Activated T-helper 1 cell treated with anti-CD3 and anti-CD28 coated beads, Interleukin-2, amount 50 U/mL, for 16 hours (primary cell): ENCODE results near the gene TWIST2.

Source experiments
- DNase-seq, 2 donors: peaks; one replicate each; pipeline ENCODE4 v3.0.0-alpha.2; 2020; ENCODE audit warnings: low read depth in 1 of 2, low spot score in 1 of 2

TWIST2 gene

DNA sequence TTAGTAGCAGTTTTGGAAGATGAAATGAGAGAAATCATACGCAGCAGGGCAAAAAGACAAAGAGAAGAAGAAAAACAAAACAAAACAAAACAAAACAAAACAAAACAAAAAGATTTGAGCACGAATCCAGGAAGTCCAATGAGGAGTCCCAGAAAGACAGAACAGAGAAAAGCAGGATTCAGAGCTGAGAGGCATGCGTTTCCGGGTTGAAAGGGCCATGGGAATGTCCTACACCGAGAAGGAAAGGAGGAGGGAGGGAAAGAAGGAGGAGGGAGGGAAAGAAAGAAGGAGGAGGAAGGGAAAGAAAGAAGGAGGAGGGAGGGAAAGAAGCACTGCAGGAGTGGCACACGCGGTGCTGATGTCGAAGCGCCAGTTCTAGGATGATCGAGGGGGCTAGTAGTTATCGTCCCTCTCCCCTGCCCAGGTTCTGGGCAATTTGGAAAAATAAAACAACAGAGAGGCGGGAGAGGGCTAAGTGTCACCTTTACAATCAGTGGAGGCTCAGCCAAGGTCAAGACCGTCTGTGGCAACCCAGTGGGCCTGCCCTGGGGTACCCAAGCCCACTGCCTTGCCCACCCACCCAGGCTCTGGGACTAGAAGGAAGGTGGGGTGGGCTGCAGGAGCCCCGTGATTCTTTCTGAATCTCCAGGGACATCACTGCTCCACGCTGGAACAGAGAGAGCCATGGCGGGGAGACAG, 68.4 kb downstream of the TWIST2 start:
- no peak for DNase-seq

DNA sequence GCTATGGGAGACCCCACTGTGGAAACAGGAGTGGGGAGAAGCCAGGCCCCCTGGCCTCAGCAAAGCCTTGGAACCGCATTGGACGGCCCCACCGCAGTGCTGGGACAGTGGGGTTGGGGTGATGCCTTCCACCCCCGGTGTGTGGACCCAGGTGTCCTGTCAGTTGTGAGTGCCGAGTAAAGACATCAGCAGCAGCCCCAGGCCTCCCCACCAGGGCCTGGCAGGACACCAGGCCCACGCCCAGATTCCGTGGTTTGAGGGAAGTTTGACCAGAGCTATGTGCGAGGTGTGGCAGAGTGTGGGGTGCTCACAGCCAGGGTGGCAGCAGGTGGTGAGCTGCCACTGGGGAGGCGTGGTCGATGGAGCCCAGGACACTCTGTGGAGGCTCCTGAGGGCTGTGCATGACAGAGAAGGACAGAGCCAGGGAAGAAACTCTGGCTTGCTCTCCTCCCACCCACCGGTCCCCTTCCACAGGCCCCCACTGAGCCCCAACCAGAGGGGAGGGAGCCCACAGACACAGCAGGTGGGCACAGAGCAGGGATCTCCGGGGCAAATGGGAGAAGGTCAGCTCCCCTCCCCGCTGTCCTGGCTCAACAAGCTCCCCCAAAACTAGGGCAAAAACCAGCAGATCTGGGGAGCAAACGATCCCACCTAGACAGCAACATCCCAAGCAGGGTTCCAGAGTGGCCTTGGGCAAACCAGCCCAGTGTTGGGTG, 69.1 kb downstream of the TWIST2 start:
- DNase-seq, result no peak

DNA sequence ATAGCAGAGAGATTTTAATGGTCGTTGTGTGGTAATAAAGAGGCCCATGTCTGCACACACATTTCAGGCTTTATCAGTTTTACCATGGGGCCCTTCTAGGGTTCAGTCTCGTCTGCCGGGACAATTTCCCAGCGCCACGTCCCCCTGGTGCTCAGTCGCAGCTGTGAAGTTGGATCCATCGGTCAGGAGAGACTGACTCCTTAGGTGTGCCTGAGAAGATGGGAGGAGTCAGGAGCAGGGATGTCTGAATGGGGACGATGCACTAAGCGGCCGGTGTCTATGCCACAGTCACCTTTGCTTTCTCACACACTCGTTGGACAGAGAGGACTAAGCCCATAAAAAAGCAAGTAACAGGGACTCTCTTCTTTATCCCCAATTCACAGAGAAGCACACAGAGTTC, 71.4 kb downstream of the TWIST2 start:
- no peak for DNase-seq

DNA sequence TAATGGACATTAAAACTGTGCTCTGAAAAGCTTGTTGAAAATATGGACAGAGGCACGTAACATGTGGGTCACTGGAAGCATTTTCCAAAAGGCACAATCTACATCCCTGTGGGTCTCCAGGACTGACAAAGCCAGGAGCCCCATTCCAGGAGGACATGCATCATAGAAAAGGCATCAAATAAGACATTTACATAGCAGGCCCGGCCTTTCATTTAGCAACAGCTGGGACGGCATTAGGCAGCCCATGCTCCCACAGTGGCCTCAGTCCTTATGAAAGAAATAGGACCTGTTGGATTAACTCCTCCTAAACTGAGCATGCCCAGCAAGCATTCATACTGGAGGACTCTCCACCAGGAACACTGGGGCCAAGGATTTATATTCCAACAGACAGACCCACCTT, 72.2 kb downstream of the TWIST2 start:
- DNase-seq, result no peak

DNA sequence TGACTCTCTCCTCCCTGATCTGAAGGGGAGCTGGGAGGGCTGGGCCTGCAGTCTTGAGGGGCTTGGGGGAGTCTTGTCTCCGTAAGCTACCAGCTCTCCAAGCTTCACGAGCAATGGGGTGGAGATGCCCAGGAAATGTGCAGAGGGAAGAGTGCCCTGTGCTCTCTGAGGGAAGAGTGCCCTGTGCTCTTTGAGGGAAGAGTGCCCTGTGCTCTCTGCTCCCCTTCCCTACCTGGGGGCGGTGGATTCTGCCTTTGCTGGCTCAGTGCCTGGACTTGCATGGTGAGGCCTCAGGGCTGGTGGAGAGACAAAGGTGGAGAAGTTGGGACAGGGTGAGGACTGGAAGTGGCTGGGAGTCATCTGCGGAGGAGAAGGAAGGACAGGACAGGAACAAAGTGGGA, 72.7 kb downstream of the TWIST2 start:
- no peak for DNase-seq

DNA sequence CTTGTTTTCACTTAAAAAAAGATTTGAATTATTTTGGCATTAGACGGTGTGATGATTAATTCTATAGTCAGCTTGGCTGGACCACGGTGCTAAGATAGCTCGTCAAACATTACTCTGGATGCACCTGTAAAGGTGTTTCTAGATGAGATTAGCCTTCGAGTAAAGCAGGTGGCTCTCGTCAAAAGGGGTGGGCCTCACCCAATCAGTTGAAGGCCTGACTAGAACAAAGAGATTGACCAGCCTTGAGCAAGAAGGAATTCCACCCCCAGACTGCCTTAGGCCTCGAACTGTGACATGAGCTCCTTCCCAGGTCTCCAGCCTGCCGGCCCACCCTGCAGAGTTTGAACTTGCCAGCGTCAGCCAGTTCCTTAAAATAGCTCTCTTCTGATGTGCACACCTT, 73.4 kb downstream of the TWIST2 start:
- no peak for DNase-seq

DNA sequence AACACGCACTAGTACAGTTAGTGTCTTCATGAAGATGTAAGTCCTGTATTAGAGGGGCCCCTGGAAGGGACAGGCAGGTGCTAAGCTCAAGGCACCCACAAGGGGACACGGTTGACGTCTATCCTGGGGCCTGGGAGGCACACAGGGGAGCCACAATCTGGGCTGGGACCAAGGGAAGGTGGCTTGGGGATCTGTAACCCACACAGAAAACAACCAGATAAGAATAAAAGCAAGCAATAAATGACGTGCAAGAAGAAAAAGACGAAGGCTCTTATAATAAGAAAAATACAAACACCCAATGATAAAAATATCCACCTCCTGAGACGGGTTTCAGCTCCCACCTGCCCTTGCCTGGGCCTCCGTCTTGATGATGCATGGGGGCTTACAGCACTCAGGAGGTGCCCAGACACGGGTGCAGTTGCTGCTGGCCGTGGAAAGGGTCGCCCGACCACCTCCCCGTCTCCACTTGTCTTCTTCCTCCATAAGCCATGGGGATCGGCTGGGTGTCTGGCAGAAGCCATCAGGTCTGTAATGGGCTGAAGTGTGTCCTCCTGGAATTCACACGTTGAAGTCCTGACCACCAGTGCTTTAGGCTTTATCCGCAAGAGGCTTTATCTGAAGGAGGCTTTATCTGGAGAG, 73.9 kb downstream of the TWIST2 start:
- DNase-seq, result no peak

DNA sequence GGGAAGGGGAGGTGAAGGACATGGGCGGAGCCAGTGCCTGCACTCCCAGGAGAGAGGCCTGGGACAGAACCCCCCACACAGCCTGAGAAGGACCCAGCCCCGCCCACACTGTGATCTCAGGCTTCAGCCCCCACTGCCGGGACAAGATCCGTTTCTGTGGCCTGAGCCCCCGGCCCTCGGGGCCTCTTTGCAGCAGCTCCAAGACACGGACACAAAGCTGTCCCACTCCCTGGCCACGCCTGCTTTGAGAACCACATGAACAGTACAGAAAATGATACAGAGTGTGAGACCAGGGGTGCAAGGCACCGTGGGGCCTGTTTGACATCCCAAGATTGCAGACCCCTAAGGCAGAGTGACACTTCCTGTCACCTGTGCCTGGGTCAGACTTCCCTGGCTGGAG, 74.5 kb downstream of the TWIST2 start:
- DNase-seq, result no peak

DNA sequence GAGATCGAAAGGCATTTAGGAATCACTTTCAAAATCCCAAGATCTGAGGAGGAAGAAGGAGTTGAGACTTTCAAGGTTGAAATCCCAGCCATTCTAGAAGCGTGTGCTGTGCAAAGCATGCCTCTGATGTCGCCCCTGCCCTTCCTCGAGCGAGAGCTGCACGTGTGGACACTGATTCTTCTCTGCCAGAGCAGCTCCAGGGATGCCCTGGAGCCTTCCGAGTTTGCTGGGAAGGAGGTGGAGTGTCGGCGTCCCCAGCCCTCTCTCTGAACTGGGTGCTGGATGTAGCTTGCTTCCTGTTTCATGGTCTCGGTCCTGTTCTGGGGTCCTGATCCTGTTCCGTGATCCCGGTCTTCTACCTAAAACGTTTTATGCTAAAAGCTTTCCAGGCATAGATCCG, 76.1 kb downstream of the TWIST2 start:
- no peak for DNase-seq

DNA sequence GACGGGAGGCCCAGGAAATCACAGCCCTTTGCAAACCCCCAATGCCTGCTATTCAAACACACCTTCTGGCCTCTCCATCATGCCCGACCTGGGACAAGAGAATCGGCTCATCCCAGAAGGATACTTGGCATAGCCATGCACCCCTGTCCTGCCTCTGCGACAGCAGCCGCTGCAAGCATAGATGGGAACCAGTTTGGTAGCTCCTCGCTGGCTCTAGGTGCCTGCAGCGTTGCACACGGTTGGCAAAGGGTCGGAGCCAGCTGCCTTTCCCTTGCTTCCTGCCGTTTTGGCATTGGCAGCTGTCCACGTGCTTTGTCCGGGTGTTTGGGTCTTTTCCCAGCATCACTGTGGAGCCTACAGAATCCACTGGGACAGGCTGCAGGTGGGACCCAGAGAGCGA, 76.9 kb downstream of the TWIST2 start:
- DNase-seq, result no peak

DNA sequence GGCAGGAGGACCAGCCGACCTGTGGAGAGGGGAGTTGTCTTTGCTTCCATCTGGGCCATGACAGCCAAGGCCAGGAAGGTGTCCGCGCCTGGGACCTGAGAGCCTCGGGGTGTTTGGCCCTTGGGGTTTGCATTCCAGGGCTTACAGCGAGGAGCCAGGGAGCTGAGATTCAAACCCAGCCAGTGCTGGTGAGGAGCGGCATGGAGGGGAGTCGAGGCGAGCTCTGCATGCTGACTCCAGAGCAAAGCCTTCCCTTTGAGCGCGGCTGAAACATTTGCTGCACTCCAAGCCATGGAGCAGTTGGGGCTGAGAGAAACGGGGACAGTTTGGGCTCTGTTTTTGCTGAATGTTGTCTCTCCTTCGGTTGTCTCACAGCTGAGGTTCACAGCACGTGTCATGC, 77.4 kb downstream of the TWIST2 start:
- DNase-seq, result no peak

DNA sequence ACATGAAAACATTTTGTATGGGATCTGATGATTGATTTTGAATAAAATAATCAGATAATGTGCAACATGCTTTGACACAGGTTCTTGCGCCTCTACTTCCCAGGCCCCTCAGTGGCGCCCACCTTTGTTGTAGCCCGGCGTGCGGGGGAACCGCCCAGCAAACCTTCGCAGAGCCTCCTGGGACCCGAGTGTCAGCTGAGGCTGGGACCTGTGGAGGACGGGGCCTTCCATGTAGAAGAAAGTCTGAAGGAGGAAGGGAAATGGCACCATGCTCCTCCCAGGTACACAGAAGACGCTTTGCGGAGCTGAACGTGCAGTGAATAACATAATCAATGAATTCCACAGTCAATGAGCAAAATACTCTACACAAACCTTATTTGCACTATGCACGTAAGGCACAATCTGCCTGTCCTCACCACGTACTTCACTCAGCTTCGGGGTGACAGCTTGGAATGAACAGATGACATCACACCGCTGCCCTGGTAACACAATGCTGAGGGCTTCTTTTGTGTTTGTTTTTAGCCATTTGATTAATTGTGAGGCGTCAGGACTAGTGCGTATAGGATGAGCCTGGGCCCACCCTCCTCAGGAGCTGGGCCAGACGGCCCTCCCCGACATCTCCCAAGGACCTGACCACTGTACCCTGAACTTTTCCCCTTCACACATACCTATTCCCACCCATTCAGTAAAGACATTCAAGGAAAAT, 78.1 kb downstream of the TWIST2 start:
- no peak for DNase-seq

DNA sequence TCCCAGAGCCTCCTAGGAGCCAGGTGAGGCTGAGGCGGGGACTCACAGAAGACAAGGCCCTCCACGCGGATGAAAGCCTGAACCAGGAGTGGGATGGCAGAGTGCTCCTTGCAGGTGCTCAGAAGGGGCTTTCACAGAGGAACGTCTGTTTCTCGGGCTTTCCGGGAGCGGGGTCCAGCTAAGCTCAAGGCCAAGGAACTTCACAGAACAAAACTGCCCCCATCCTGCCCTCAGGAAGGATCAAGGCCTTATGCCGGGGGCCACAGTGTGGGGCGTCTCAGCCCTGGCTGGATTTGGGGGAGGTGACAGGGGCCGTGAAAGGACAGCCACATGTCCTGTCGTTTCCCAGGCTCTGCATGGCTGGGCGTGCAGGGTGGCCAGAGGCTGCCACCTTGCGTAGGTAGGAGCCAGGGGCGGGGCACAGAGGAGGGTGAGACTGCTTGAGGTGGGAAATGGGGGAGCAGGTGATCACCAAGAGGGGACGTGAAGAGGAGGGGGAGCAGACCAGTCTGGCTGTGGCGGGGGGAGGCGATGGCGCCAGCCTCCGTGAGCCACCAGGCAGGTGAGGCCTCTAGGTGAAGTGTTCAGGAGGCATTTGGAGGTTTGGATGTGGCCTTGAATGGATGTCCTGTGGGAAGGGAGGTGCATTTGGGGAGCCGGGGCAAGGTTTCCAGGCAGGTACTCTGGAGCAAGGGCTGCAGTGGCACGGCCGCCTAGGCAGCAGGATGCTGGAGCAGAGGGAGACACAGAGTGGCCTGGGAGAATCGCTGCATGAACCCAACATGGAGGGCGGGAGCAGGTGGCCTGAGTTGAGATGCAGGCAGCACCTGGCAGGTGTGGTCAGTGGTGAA, 79.1 kb downstream of the TWIST2 start:
- DNase-seq, result no peak

DNA sequence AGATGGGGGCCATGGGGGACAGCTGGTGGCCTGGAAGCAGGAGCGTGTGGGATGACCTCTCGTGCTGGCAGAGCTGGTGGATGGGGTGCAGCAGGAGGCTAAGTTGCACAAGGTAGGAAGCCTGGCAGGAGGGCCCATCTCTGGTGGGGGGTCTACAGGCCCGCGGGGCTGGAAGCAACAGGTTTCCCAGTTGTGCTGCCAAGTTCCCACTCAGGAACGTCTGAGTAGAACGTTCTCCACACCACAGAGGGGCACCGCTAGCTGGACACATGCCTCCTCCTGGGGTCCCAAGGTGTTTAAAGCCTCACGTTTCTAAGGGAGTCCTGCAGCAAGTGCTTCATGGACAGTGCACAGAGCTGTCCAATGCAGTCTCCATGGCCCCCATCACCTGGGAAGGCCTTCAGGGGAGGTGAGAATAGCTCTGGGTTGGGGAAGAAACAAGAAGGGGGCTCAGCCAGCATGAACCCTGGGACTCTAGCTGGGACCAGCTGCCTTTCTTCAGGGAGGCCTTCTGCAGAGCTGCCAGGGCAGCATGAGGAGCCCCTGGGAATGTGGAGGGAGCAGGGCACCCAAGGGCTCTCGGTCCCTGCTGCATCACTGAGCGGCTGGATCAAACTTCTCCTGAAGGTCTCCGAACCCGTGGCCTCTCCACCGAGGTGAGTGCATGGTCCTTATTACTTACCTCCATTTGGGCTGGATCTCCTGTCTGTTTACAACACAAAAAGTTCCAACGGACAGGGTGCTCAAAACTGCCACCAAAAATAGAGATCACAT, 80.0 kb downstream of the TWIST2 start:
- no peak for DNase-seq

DNA sequence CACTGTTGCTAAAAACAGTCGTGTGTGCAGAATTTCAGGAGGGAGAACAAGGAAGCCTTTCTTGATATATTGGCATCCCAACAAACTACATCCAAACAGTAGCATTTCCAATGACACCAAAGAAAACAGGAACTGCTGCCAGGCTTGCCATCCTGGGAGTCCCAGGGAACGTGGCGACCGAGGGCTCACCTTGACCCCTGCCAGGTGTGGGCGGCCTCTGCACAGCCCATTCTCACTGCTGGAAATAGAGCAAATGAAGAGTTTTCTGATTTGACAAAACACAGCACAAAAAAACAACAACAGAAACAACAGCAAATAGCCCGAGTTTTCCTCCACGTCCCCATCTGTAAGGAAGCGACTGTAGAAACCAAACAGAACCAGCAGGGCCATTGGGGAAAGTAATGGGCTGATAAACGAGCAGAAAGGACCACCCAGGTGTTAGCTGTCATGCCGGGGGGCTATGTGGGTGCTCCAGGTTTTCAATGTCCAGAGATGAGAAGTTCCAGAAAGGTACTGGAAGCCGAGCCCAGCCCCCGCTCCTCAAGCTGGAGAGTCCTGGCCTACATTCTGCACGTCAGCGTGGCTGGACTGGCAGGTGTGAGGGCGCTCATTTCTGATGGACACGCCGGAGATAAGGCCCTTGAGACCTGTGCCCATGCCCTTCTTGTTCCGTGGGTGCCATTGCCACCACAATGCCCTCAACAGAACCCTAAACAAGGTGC, 80.8 kb downstream of the TWIST2 start:
- no peak for DNase-seq

DNA sequence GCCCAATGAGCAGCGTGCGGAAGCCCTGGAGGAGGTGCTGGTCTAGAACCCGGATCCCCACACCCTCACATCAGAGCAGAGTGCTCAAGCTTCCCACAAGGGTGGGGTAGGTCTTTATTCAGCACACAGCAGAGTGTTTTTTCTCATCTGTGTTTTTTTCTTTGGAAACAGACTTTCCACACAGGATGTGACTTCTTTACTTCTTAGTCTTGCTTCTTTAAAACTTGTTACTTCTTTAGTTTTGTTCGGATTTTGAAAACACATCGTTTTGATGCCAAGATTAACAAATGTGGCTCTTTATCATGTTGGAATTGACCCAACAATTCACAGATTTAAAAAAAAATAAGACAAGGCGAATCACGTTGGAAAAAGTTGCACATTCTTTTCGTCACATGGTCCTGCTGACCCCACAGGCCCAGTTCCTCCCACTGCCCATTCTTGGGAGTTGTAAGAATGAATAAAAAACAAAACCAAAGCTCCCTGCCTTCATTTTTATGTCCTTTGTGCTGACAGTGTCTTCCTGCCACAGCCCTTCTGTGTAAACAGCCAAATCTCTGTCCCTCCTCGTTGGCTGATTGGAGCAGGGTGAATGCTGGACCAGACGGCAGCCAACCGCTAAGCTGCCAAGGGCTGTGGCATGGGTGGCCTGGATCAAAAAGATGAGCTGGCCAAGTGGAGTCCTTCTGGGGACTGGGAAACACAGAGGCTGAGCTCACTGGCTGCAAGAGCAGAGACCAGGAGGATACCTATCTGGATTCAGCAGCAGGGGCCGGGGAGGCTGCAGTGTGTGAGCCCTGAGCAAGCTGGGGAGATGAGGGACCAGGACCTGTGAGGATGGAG, 81.6 kb downstream of the TWIST2 start:
- no peak for DNase-seq

DNA sequence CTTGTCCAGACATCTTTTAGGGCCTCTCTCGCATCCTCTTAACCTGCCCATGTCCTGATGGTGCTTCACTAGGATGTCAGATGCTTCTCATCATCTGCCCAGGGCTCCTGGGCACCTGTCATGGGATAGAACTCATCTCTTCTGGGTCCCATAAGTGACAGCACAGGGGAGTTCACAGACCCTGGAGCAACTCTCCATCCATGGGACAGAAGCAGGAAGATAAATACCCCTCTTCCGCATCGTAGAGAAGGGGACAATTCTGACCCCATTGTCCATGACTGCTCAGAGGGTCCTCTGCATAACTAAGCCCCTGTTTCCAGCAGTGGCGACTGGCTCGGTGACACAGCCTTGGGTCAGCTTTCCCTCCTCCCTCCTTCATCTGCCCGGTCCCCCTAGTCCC, 82.3 kb downstream of the TWIST2 start:
- DNase-seq, result no peak

DNA sequence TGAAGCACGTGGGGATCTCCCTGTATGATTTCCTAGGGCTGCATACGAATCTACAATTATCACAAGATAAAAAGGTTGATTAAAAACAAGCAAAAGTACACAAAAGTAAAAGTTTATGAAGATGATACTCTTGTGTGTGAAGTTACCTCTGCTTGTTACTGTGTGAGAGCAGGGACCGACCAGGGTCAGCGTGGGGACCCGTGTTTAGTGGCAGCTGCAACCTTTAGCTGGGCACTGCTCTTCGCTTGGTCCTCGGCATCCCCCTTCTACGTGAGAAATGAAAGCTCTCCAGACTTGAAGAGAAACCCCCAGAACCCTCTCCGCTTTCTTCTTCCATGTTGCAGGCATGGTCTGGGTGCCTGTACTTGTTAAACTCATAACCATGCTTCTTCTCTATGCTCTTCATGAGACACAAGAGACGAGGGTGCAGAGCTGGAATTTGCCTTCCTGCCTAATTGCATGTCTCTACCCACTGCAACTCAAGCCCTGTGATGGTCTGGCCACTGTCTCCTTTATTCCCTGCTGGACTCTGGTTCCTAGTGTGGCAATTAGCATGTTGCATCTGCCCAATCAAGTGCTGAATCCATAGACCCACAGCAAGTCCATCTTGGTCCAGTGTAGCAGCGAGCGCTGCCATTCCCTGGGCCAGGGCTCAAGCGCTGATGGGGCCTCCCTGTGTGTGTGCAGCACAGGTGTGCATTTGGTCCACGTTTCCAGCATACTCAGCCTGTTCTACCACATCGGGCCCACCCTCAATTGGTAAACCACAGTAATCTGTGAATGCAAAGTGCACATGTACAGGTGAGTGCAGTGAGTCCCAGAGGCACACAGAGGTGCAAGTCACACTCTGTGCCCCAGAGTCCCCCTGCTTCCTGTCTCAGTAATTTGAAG, 88.5 kb downstream of the TWIST2 start:
- DNase-seq, result no peak
